ENCODE measurements around the gene TMEM72. TPM values are rescaled to one million over a fixed set of nuclear protein-coding genes. Genes with fewer than 3 reads are reported as not detected.

Gene TMEM72
- polyA plus RNA-seq, 1 donor from 2014 or later, result 1.4 TPM

GRCh38 chr10:44934416-44935200 is 23.5 kb downstream of the TMEM72 start:
- Histone ChIP-seq H3K27me3 (ENCODE audit: insufficient read depth, low read depth, low read length) (no peaks in the 10 kb centered on the region), H3K79me2 (replicated peaks; ENCODE audit: insufficient read depth, low read length) (no peaks in the 10 kb centered on the region), H3K9ac (ENCODE audit: low read length) (no peak overlapping the region), H3K4me3 (ENCODE audit: low read length) (no peak overlapping the region), H3K9me2 (ENCODE audit: insufficient read depth, low read length) (no peaks in the 10 kb centered on the region), H4K20me1 (ENCODE audit: insufficient read depth) (no peaks in the 10 kb centered on the region), H3K4me2 (ENCODE audit: low read length) (no peak overlapping the region), H3K27ac (ENCODE audit: low read length) (no peak overlapping the region), H3K36me3 (ENCODE audit: insufficient read depth, low read length) (no peaks in the 10 kb centered on the region), H3K9me3 (ENCODE audit: low read length) (no peaks in the 10 kb centered on the region), H3F3A (ENCODE audit: insufficient read depth, low read length, poor library complexity, severe bottlenecking) (no peaks in the 10 kb centered on the region), H2AFZ (ENCODE audit: low read depth, low read length) (no peak overlapping the region)
- no peak for TF ChIP-seq EZH2 (IDR thresholded peaks at IDR 0.05; ENCODE audit: borderline replicate concordance, insufficient read depth, low read length, poor library complexity, severe bottlenecking)
- TF ChIP-seq SMC3 (conservative IDR thresholded peaks at IDR 0.05; ENCODE audit: poor library complexity), result no peak
- TF ChIP-seq POLR2AphosphoS5 (IDR thresholded peaks at IDR 0.05), result no peak
- no peak for TF ChIP-seq REST (IDR thresholded peaks at IDR 0.05; ENCODE audit: borderline replicate concordance)
- no peak for TF ChIP-seq CTCF (IDR thresholded peaks at IDR 0.05; ENCODE audit: poor library complexity, severe bottlenecking)
- no peak for TF ChIP-seq TAF1 (IDR thresholded peaks at IDR 0.05; ENCODE audit: low read depth)
- no peak for TF ChIP-seq MXI1 (conservative IDR thresholded peaks at IDR 0.05; ENCODE audit: poor library complexity, severe bottlenecking)
- TF ChIP-seq RAD21 (conservative IDR thresholded peaks at IDR 0.05), result no peak
- TF ChIP-seq EP300 (conservative IDR thresholded peaks at IDR 0.05; ENCODE audit: poor library complexity, severe bottlenecking), result no peak

- H3K27ac ChIP-seq (ENCODE audit: low read length), result no peak overlapping the region
- no peak for TF ChIP-seq TAF1 (IDR thresholded peaks at IDR 0.05; ENCODE audit: low read depth)
- TF ChIP-seq EZH2 (IDR thresholded peaks at IDR 0.05; ENCODE audit: borderline replicate concordance, insufficient read depth, low read length, poor library complexity, severe bottlenecking), result no peak
- TF ChIP-seq SMC3 (conservative IDR thresholded peaks at IDR 0.05; ENCODE audit: poor library complexity), result no peak
- no peak for TF ChIP-seq REST (IDR thresholded peaks at IDR 0.05; ENCODE audit: borderline replicate concordance)
- no peak for TF ChIP-seq CTCF (IDR thresholded peaks at IDR 0.05; ENCODE audit: poor library complexity, severe bottlenecking)
- TF ChIP-seq POLR2AphosphoS5 (IDR thresholded peaks at IDR 0.05), result no peak
- no peak for TF ChIP-seq EP300 (conservative IDR thresholded peaks at IDR 0.05; ENCODE audit: poor library complexity, severe bottlenecking)
- no peak for TF ChIP-seq MXI1 (conservative IDR thresholded peaks at IDR 0.05; ENCODE audit: poor library complexity, severe bottlenecking)
- TF ChIP-seq RAD21 (conservative IDR thresholded peaks at IDR 0.05), result no peak
These were observed 24.2 kb downstream of the TMEM72 start for GRCh38 chr10:44935201-44935965.

More at GRCh38 chr10:44935201-44935965, 24.2 kb downstream of the TMEM72 start:
- no peak overlapping the region for H3K9ac ChIP-seq (ENCODE audit: low read length)
- H2AFZ ChIP-seq (ENCODE audit: low read depth, low read length), result no peak overlapping the region
- H3K36me3 ChIP-seq (ENCODE audit: insufficient read depth, low read length), result no peaks in the 10 kb centered on the region
- no peaks in the 10 kb centered on the region for H3K9me3 ChIP-seq (ENCODE audit: low read length)
- H3K79me2 ChIP-seq (replicated peaks; ENCODE audit: insufficient read depth, low read length), result no peaks in the 10 kb centered on the region
- no peak overlapping the region for H3K4me2 ChIP-seq (ENCODE audit: low read length)
- H3F3A ChIP-seq (ENCODE audit: insufficient read depth, low read length, poor library complexity, severe bottlenecking), result no peaks in the 10 kb centered on the region
- no peak overlapping the region for H3K4me3 ChIP-seq (ENCODE audit: low read length)
- no peaks in the 10 kb centered on the region for H3K27me3 ChIP-seq (ENCODE audit: insufficient read depth, low read depth, low read length)
- no peaks in the 10 kb centered on the region for H4K20me1 ChIP-seq (ENCODE audit: insufficient read depth)
- no peaks in the 10 kb centered on the region for H3K9me2 ChIP-seq (ENCODE audit: insufficient read depth, low read length)

All from neural cell (in vitro differentiated cells).